Measurements from ENCODE around the gene RGS14.

GRCh38 chr5:177393990-177394389 is 36.3 kb downstream of the RGS14 start:
- no peak for TF ChIP-seq CTCF (conservative IDR thresholded peaks at IDR 0.05)
- no peak for TF ChIP-seq EZH2 (IDR thresholded peaks at IDR 0.05; ENCODE audit: low read depth)

Data from PC-9 (cell line).